ENCODE data around the gene MRPL32. TPM values are rescaled to one million over a fixed set of nuclear protein-coding genes. Genes with fewer than 3 reads are reported as not detected.

MRPL32 gene
- total RNA-seq, 4 donors from 2014 or later: 10.0 to 79.4 (median 51.9) TPM

- Histone ChIP-seq H3K27me3 (no peaks in the 10 kb centered on the region), H3K9me3 (no peaks in the 10 kb centered on the region), H3K36me3 (no peaks in the 10 kb centered on the region), H3K4me1 (no peaks in the 10 kb centered on the region), H3K4me3 (no peak overlapping the region), H3K27ac (no peak overlapping the region)
- no peak for TF ChIP-seq POLR2A (IDR thresholded peaks at IDR 0.05)
- TF ChIP-seq CTCF (IDR thresholded peaks at IDR 0.05): peak; percentile 71 to 82 (median 76)
- DNase-seq: peak; percentile 70 to 73
- intact Hi-C loops (cut with DNase I; ENCODE audit: low total_unique reads): no loop called here
Observed at GRCh38 chr7:42940985-42941847, 9.0 kb downstream of the MRPL32 start.

GRCh38 chr7:42945821-42946626, 13.8 kb downstream of the MRPL32 start:
- Histone ChIP-seq H3K9me3 (no peaks in the 10 kb centered on the region), H3K36me3 (no peaks in the 10 kb centered on the region), H3K4me1 (no peaks in the 10 kb centered on the region), H3K4me3 (no peak overlapping the region), H3K27ac (no peak overlapping the region), H3K27me3 (no peaks in the 10 kb centered on the region)
- intact Hi-C loops (cut with DNase I; ENCODE audit: low total_unique reads): no loop called here
- TF ChIP-seq CTCF (IDR thresholded peaks at IDR 0.05): no peak
- TF ChIP-seq POLR2A (IDR thresholded peaks at IDR 0.05): no peak
- no peak for DNase-seq

- H3K36me3 ChIP-seq: no peaks in the 10 kb centered on the region
- H3K27me3 ChIP-seq: no peaks in the 10 kb centered on the region
- H3K9me3 ChIP-seq: no peaks in the 10 kb centered on the region
- TF ChIP-seq POLR2A (IDR thresholded peaks at IDR 0.05): no peak
- no peak for TF ChIP-seq CTCF (IDR thresholded peaks at IDR 0.05)
- H3K27ac ChIP-seq: no peak overlapping the region
- no peak overlapping the region for H3K4me3 ChIP-seq
- DNase-seq: no peak
- intact Hi-C loops (cut with DNase I; ENCODE audit: low total_unique reads): no loop called here
- no peaks in the 10 kb centered on the region for H3K4me1 ChIP-seq
Observed at GRCh38 chr7:42946627-42946950, 14.4 kb downstream of the MRPL32 start.

- Histone ChIP-seq H3K27me3 (no peaks in the 10 kb centered on the region), H3K27ac (no peak overlapping the region), H3K9me3 (no peaks in the 10 kb centered on the region), H3K36me3 (no peaks in the 10 kb centered on the region), H3K4me1 (no peaks in the 10 kb centered on the region), H3K4me3 (no peak overlapping the region)
- intact Hi-C loops (cut with DNase I; ENCODE audit: low total_unique reads): no loop called here
- TF ChIP-seq POLR2A (IDR thresholded peaks at IDR 0.05) (no peak), CTCF (IDR thresholded peaks at IDR 0.05) (no peak)
- DNase-seq: no peak
Observed at GRCh38 chr7:42947521-42947920, 15.3 kb downstream of the MRPL32 start.

GRCh38 chr7:42950417-42950816, 18.2 kb downstream of the MRPL32 start:
- Histone ChIP-seq H3K9me3 (no peaks in the 10 kb centered on the region), H3K36me3 (peaks cover 0 to under 1% of the 10 kb centered on the region in 2 donors), H3K4me1 (no peaks in the 10 kb centered on the region), H3K27ac (no peak overlapping the region), H3K27me3 (no peaks in the 10 kb centered on the region), H3K4me3 (no peak overlapping the region)
- no peak for TF ChIP-seq POLR2A (IDR thresholded peaks at IDR 0.05)
- no peak for DNase-seq
- intact Hi-C loops (cut with DNase I; ENCODE audit: low total_unique reads): no loop called here
